Activated naive CD4-positive, alpha-beta T cell treated with anti-CD3 and anti-CD28 coated beads, Interleukin-2, amount 50 U/mL, for 24 hours (primary cell): Measurements from ENCODE around the gene SNHG17.
"Not testable (repeated sequence)": the region's sequence is repeated elsewhere in the genome, so short reads cannot be mapped to it uniquely, and the experiment has no call there.

Experiments
- H3K27ac Mint-ChIP-seq: one replicate; pipeline ENCODE4 v1.8.0; 2021; ENCODE audit warnings: mild to moderate bottlenecking, mixed read lengths
- H3K27me3 Mint-ChIP-seq: one replicate; pipeline ENCODE4 v1.8.0; 2021; ENCODE audit warnings: mixed read lengths
- H3K36me3 Mint-ChIP-seq: one replicate; pipeline ENCODE4 v1.8.0; 2021; ENCODE audit warnings: mixed read lengths
- H3K4me1 Mint-ChIP-seq: one replicate; pipeline ENCODE4 v1.8.0; 2021; ENCODE audit warnings: mixed read lengths
- H3K4me3 Mint-ChIP-seq: one replicate; pipeline ENCODE4 v1.8.0; 2021; ENCODE audit warnings: mild to moderate bottlenecking, mixed read lengths
- H3K9me3 Mint-ChIP-seq: one replicate; pipeline ENCODE4 v1.8.0; 2021; ENCODE audit warnings: mixed read lengths

Gene SNHG17

DNA sequence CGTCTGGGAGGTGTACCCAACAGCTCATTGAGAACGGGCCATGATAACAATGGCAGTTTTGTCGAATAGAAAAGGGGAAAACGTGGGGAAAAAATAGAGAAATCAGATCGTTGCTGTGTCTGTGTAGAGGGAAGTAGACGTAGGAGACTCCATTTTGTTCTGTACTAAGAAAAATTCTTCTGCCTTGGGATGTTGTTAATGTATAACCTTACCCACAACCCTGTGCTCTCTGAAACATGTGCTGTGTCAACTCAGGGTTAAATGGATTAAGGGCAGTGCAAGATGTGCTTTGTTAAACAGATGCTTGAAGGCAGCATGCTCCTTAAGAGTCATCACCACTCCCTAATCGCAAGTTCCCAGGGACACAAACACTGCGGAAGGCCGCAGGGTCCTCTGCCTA lies 27.3 kb downstream of the SNHG17 start:
- not testable (repeated sequence) for H3K27ac Mint-ChIP-seq, H3K27me3 Mint-ChIP-seq, H3K4me1 Mint-ChIP-seq, H3K9me3 Mint-ChIP-seq, H3K4me3 Mint-ChIP-seq
- peaks cover 20% of the 10 kb centered on the region for H3K36me3 Mint-ChIP-seq

DNA sequence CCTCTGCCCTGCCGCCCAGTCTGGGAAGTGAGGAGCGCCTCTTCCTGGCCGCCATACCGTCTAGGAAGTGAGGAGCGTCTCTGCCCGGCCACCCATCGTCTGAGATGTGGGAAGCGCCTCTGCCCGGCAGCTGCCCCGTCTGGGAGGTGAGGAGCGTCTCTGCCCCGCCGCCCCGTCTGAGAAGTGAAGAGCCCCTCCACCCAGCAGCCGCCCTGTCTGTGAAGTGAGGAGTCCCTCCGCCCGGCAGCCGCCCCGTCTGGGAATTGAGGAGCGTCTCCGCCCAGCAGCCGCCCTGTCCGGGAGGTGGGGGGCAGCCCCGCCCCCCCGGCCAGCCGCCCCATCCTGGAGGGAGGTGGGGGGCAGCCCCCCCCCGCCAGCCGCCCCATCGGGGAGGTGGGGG lies 27.8 kb downstream of the SNHG17 start:
- Mint-ChIP-seq H3K4me3 (no peak overlapping the region), H3K27ac (no peak overlapping the region), H3K9me3 (no peaks in the 10 kb centered on the region), H3K27me3 (no peaks in the 10 kb centered on the region), H3K36me3 (peaks cover 19% of the 10 kb centered on the region), H3K4me1 (no peaks in the 10 kb centered on the region)

DNA sequence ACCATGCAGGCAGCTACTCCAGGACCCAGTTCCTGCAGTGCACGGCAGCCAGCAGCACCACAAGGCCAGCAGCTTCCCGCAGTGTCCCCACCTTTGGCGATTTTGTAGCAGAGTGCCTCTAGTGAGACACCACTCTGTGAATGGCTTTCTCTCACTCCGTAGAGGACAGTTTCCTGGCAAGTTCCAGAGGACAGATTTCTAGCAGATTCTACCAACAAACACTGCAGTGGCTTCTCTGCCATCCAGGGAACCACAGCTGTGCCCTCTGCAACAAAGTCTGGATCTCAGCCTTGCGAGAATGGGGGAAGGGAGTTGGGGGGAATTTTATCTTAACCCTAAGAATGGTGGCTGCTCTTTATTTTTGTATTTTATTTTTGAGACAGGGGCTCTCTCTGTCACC lies 28.7 kb downstream of the SNHG17 start:
- Mint-ChIP-seq H3K36me3 (peaks cover 15% of the 10 kb centered on the region), H3K4me3 (no peak overlapping the region), H3K4me1 (no peaks in the 10 kb centered on the region), H3K27me3 (no peaks in the 10 kb centered on the region), H3K9me3 (no peaks in the 10 kb centered on the region), H3K27ac (no peak overlapping the region)

DNA sequence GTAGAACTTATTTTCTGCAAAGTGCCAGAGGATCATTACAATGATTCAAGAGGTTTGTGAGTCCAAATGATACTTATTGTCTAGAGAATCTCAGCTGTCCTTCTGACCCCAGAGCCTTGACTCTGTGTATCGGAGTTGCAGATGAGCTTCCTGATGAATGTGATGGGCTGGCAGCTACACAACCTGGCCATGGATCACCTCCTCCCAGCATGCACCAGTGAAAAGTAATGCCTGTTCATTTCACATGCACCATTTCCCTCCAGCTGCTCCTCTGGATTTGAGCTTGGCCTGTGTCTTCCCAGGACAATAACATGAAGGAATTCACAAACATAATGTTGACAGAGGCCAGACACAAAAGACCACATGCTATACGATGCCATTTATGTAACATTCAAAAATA lies 30.0 kb downstream of the SNHG17 start:
- Mint-ChIP-seq H3K4me1 (no peaks in the 10 kb centered on the region), H3K4me3 (no peak overlapping the region), H3K9me3 (no peaks in the 10 kb centered on the region), H3K36me3 (peaks cover 11% of the 10 kb centered on the region), H3K27ac (no peak overlapping the region), H3K27me3 (no peaks in the 10 kb centered on the region)

DNA sequence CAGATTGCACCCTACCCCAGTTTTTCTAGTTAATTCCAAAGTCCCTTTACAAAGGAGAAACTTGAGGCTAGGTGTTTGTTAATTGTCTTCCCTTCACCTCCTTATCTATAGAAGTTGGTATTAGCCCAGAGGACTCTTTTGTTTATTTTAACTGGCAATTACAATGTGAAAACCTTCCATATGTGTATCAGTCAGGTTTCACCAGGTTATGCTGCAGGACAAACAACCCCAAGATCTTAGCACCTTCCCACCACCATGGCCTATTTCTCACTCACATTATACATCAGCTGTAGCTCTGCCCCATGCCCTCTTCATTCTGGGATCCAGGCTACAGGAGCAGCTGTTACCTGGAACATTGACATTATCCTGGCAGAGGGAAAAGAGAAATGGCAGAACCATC lies 31.1 kb downstream of the SNHG17 start:
- Mint-ChIP-seq H3K27me3 (no peaks in the 10 kb centered on the region), H3K4me3 (no peak overlapping the region), H3K27ac (no peak overlapping the region), H3K36me3 (peaks cover 11% of the 10 kb centered on the region), H3K9me3 (no peaks in the 10 kb centered on the region), H3K4me1 (no peaks in the 10 kb centered on the region)

DNA sequence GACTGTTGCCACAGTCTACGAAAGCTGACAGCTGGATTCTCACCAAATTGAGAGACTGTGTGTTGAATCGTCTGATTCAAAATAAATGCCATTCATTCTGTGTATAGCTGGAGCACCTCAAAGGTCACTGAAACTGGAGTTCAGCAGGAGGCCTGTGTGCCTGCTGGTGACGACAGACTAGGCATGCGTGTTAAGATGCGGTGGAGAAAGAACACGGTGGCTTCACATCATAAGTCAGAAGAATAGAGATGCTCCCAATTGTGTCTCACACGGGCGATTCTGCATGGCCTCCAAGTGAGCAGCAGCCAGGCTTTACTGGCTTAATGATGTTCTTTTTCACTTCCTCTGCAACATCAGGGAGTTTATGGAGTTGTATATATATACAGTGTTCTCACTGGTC lies 32.3 kb downstream of the SNHG17 start:
- Mint-ChIP-seq H3K4me1 (no peaks in the 10 kb centered on the region), H3K27me3 (no peaks in the 10 kb centered on the region), H3K27ac (no peak overlapping the region)

DNA sequence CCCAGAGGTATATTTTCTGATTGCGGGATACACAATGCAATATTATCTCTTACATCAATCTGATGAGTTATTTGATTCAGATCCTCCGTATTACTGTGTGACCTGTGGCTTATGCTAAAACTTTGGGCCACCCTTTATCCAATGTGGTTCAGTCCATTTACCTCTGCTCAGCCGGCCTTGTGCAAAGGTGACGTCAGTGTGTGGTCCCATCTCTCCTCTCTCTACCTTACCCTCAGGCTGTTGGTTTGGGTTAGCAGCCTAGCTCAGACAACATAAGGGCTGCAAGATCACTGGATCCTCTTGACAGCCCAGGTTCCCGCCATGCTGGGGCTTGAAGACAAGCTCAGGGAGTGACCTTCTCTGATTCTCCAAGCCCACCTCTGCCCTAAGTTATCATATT lies 33.0 kb downstream of the SNHG17 start:
- Mint-ChIP-seq H3K4me1 (no peaks in the 10 kb centered on the region), H3K36me3 (peaks cover 11% of the 10 kb centered on the region), H3K4me3 (no peak overlapping the region)

More for the DNA sequence above, 32.3 kb downstream of the SNHG17 start:
- Mint-ChIP-seq H3K36me3 (peaks cover 11% of the 10 kb centered on the region), H3K4me3 (no peak overlapping the region), H3K9me3 (no peaks in the 10 kb centered on the region)

DNA sequence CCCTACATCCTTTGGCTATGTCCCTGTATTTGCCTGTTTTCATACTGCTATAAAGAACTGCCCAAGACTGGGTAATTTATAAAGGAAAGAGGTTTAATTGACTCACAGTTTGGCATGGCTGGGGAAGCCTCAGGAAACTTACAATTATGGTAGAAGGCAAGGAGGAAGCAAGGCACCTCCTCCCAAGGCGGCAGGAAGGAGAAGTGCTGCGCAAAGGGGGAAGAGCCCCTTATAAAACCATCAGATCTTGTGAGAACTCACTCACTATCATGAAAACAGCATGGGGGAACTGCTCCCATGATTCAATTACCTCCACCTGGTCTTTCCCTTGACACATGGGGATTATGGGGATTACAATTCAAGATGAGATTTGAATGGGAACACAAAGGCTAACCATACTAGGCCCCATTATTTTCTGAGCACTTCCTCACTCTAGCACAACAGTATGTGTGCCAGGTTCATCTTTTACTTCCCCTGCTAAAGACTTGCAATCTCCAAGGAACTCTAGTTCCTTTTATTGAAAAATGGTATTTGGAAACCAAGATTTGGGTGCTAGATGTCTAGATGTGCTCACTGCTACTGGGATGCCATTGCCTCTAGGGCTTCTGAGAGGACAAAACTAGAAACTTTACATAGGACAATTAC lies 39.3 kb downstream of the SNHG17 start:
- not testable (repeated sequence) for H3K9me3 Mint-ChIP-seq, H3K27me3 Mint-ChIP-seq, H3K4me1 Mint-ChIP-seq, H3K4me3 Mint-ChIP-seq, H3K36me3 Mint-ChIP-seq, H3K27ac Mint-ChIP-seq

More for the DNA sequence above, 33.0 kb downstream of the SNHG17 start:
- H3K9me3 Mint-ChIP-seq: no peaks in the 10 kb centered on the region
- H3K27me3 Mint-ChIP-seq: no peaks in the 10 kb centered on the region
- H3K27ac Mint-ChIP-seq: no peak overlapping the region

DNA sequence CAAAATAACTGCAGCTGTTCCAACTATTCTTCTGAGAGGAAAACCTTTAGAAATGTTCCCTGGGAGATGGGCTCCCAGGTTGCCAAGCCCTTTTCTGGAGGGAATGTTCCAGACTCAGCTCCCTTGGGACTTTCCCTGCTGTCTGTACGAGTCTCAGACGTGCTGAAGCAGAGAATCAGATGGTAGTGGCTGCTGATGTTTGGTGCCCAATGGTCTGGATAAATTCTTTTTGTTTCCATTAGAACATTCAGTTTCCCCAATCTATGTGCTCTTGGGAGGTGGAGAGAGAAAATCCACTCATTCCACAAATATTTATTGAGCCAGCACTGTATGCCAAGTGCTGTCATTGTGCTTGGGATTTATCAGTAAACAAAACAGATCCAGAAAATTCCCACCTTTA lies 40.0 kb downstream of the SNHG17 start:
- Mint-ChIP-seq H3K4me3 (no peak overlapping the region), H3K27ac (no peak overlapping the region), H3K9me3 (no peaks in the 10 kb centered on the region), H3K27me3 (no peaks in the 10 kb centered on the region), H3K4me1 (no peaks in the 10 kb centered on the region), H3K36me3 (no peaks in the 10 kb centered on the region)

DNA sequence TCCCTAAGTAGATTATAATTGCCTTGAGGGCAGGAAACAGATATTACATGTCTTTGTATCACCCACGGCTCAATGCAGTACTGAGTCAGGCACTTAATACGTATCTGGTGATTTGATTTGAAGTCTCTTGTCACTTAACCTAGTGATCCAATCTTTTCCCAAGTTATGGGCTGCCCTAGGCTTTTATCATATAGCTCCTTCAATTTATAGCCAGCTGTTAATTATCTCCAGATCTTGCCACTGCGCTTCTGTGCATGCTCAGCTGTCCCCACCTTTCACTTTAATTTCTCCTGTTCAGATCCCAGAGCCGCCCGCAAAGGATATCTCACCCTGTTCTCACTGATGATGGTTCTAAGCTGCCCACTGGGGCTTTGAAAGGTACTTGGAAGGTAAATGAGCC lies 41.9 kb downstream of the SNHG17 start:
- no peak overlapping the region for H3K4me3 Mint-ChIP-seq

DNA sequence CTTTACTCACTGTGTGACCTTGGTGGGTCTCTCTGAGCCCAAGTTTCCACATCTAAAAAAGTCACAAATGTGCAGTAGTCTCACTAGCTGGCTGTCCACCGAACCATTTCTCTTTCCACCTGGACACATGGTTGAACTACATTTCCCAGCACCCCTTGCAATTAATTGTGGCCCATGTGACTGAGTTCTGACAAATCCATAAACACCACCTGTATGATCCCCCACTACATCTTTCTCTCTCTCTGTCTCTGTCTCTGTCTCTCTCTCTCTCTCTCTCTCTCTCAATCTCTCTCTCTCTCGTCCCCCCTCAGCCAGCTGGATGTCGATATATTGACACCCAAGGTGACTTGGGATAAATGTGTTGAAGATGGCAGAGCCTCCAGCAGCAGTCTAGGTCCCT lies 42.8 kb downstream of the SNHG17 start:
- no peaks in the 10 kb centered on the region for H3K36me3 Mint-ChIP-seq
- no peaks in the 10 kb centered on the region for H3K9me3 Mint-ChIP-seq
- H3K4me3 Mint-ChIP-seq: no peak overlapping the region
- no peaks in the 10 kb centered on the region for H3K27me3 Mint-ChIP-seq
- no peaks in the 10 kb centered on the region for H3K4me1 Mint-ChIP-seq
- no peak overlapping the region for H3K27ac Mint-ChIP-seq

More for the DNA sequence above, 41.9 kb downstream of the SNHG17 start:
- H3K9me3 Mint-ChIP-seq: no peaks in the 10 kb centered on the region
- H3K4me1 Mint-ChIP-seq: no peaks in the 10 kb centered on the region
- H3K36me3 Mint-ChIP-seq: no peaks in the 10 kb centered on the region
- no peaks in the 10 kb centered on the region for H3K27me3 Mint-ChIP-seq
- H3K27ac Mint-ChIP-seq: no peak overlapping the region

DNA sequence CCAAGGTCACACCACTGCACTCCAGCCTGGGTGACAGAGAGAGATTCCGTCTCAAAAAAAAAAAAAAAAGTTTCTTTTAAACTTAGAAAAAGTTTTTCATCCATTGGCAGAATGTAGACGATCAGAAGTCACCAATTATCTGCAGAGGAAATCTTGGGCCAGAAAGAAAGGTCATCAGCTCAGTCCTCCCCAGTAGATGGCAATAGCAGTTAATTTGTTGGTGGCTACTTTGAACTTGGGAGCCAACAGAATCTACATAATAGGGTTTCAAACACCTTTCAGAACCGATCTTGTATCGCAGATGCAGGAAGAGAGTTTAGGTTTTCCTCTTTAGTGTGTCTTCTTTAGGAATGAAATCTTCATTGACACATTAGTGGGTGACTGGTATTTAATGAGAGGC lies 47.2 kb downstream of the SNHG17 start:
- H3K27me3 Mint-ChIP-seq: peaks cover 10% of the 10 kb centered on the region
- no peak overlapping the region for H3K4me3 Mint-ChIP-seq
- no peaks in the 10 kb centered on the region for H3K36me3 Mint-ChIP-seq
- H3K27ac Mint-ChIP-seq: no peak overlapping the region
- H3K4me1 Mint-ChIP-seq: no peaks in the 10 kb centered on the region
- no peaks in the 10 kb centered on the region for H3K9me3 Mint-ChIP-seq

DNA sequence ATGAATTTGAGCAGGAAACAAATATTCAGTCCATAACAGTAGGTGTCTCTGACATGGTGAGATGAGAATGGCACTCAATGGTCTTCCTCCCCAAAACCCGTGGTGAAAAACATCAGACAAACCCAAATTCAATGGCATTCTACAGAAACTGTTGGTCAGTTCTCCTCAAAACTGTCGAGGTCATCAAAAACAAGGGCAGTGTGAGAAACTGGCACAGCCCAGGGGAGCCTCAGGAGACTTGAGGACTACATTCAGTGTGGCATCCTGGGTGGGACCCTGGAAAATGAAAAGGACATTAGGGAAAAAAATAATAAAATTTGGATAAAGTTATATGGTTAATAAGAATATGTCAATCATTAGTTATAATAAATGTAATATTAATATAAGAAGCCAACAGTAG lies 48.3 kb downstream of the SNHG17 start:
- Mint-ChIP-seq H3K9me3 (no peaks in the 10 kb centered on the region), H3K27ac (no peak overlapping the region), H3K4me3 (no peak overlapping the region), H3K4me1 (no peaks in the 10 kb centered on the region), H3K36me3 (no peaks in the 10 kb centered on the region), H3K27me3 (peaks cover 11% of the 10 kb centered on the region)

DNA sequence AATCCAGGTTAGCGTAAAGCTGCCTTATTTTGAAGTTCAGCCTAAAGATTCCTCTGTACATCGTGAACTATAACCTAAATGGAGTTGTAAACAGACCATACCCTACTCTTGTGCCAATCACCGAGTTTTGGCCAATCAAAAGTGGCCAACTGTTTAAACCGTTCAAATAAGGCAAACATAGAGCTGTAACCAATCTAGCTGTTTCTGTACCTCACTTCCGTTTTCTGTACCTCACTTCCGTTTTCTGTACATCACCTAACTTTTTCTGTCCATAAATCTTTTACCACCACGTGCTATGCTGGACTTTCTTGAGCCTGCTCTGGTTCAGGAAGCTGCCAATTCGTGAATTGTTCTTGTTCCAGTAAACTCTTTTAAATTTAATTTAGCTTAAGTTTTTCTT lies 49.1 kb downstream of the SNHG17 start:
- H3K9me3 Mint-ChIP-seq: no peaks in the 10 kb centered on the region
- H3K4me3 Mint-ChIP-seq: no peak overlapping the region
- no peaks in the 10 kb centered on the region for H3K4me1 Mint-ChIP-seq
- peaks cover 13% of the 10 kb centered on the region for H3K27me3 Mint-ChIP-seq
- H3K27ac Mint-ChIP-seq: no peak overlapping the region
- no peaks in the 10 kb centered on the region for H3K36me3 Mint-ChIP-seq

DNA sequence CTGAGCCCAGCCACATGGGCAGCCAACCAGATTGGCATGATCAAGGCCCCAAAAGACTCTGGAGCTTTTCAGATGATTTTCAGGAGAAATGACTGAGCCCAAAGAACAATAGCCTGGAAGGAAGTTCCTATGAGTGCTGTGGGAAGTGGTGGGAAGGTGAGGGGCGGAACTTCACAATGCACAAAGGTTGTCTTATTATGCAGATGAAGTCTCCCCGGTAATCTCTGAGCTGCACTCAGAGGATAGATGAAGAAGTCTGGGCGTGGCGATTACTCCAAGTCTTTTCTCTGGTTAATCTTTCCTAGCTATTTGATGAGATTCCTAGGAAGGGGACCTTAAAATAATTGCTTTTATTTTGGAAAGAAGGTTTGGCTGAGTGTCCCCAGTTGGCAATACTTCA lies 52.0 kb downstream of the SNHG17 start:
- Mint-ChIP-seq H3K4me3 (no peak overlapping the region), H3K9me3 (no peaks in the 10 kb centered on the region), H3K4me1 (no peaks in the 10 kb centered on the region), H3K27ac (no peak overlapping the region), H3K36me3 (no peaks in the 10 kb centered on the region), H3K27me3 (peaks cover 14% of the 10 kb centered on the region)

DNA sequence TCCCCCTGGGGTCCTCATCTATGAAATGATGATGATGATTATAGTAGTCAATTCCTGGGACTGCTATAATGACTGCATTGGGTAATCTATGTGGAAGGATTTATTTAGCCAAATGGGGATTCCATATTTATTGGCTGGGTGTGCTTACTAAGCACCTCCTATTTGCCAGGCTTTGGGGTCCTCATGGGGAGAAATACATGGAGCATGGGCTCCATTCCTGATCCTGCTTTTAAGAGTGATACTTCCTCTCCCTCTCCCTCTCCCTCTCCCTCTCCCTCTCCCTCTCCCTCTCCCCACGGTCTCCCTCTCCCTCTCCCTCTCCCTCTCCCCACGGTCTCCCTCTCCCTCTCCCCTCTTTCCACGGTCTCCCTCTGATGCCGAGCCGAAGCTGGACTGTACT lies 57.3 kb downstream of the SNHG17 start:
- not testable (repeated sequence) for H3K27ac Mint-ChIP-seq, H3K4me1 Mint-ChIP-seq, H3K4me3 Mint-ChIP-seq, H3K36me3 Mint-ChIP-seq, H3K9me3 Mint-ChIP-seq, H3K27me3 Mint-ChIP-seq

DNA sequence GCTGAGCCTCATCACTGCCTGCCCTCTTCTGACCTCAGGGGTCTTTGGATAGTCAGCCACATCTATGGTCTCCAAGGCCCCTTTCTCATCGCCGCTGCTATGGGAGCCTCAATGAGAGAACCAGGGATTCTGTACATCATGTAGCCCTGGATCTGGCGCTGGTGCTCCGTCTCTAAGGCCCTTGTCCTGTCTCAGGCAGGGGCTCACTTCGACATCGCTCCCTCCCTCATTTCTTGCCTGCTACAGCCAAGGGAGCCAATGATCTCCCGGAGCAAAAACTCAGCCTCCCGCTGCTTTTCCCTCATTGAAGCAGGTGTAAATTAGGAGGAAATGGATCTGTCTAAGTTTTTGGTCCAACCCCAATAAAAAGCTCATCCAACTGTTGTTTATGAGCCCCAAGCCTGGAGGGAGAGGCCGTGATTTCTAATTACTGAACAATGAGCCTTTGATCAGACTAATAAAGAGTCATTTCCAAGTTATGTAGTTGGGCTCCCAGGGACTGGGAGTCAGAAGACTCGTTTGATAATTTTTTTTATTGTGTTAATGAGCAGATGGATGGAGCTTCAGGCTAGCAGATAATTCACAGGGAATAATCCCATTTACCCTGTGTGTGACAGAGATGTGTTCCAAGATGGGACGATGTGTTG lies 58.0 kb downstream of the SNHG17 start:
- Mint-ChIP-seq H3K27me3 (peaks cover 4% of the 10 kb centered on the region), H3K4me1 (no peaks in the 10 kb centered on the region), H3K9me3 (no peaks in the 10 kb centered on the region), H3K36me3 (no peaks in the 10 kb centered on the region), H3K4me3 (no peak overlapping the region), H3K27ac (no peak overlapping the region)
